Measurements from ENCODE around the gene DBX2.

DNA sequence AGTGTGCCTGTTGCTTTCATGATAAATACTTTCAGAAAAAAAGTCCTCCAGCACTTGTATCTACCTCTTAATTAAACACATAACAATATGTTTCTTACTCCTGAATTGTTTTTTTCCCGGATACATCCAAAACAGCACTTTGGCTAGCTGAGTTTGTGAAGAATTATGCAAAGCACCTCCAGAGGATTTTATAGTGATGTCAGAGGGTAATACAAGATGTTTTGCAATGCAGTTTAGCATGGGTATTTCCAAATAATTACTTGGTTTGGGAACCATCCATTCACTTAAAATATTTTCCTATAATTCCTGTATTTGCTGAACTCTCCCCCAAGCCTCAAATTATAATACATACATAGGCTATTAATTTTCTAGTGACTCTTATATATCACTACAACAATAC is 37.7 kb upstream of the DBX2 start:
- no peak for TF ChIP-seq POLR2A (IDR thresholded peaks at IDR 0.05; ENCODE audit: low read depth, low read length)
- no peak for TF ChIP-seq CTCF (conservative IDR thresholded peaks at IDR 0.05; ENCODE audit: low read depth, low read length)
- no peak for TF ChIP-seq RCOR1 (IDR thresholded peaks at IDR 0.05; ENCODE audit: insufficient replicate concordance, low read length)
- no peak for TF ChIP-seq CEBPB (IDR thresholded peaks at IDR 0.05; ENCODE audit: low read depth, low read length)
- no peak for TF ChIP-seq NFE2L2 (IDR thresholded peaks at IDR 0.05; ENCODE audit: low read depth, low read length)
- no peak for TF ChIP-seq USF2 (IDR thresholded peaks at IDR 0.05; ENCODE audit: low read depth, low read length)
- TF ChIP-seq RAD21 (IDR thresholded peaks at IDR 0.05; ENCODE audit: low read length), result no peak
- no peak for TF ChIP-seq RFX5 (IDR thresholded peaks at IDR 0.05; ENCODE audit: low read depth, low read length)

Data from IMR-90 (cell line).